Right atrium auricular region (tissue), 2 donors: ENCODE measurements around the gene MCM9. TPM values are rescaled to one million over a fixed set of nuclear protein-coding genes. Genes with fewer than 3 reads are reported as not detected.
A peak's percentile ranks its signal among the peaks of the same experiment; 100 is the strongest.

Experiments used
- DNase-seq: peaks from one replicate; pipeline ENCODE4 v3.0.0-alpha.2; 2019; ENCODE audit warnings: low spot score
- H3K27ac ChIP-seq, 2 donors: fragments of 200-600 bp; sonication (generic); 1 replicate in 1 of 2; 2 replicates in 1 of 2; pipeline ENCODE4 v1.5.1; 2016 to 2019
- H3K27me3 ChIP-seq, 2 donors: fragments of 200-600 bp; sonication (generic); one replicate each; pipeline versions ENCODE4 v1.5.1 to v1.6.0; 2017 to 2019
- H3K36me3 ChIP-seq: fragments of 200-600 bp; sonication (generic); one replicate; pipeline ENCODE4 v1.5.1; 2016
- H3K4me1 ChIP-seq, 2 donors: fragments of 200-600 bp; sonication (generic); one replicate each; pipeline versions ENCODE4 v1.5.1 to v1.6.0; 2017 to 2019
- H3K4me3 ChIP-seq, 2 donors: fragments of 200-600 bp; sonication (generic); 1 replicate in 1 of 2; 2 replicates in 1 of 2; pipeline ENCODE4 v1.5.1; 2017 to 2019; ENCODE audit warnings: mild to moderate bottlenecking in 1 of 2, moderate library complexity in 1 of 2
- H3K9me3 ChIP-seq, 2 donors: fragments of 200-600 bp; sonication (generic); one replicate each; pipeline ENCODE4 v1.5.1; 2019
- total RNA-seq, 2 donors: library from RNA; depleted of rRNA; stranded (reverse); fragments of >200 nt; gene quantifications; one replicate each; pipeline ENCODE4 v1.1.0, GENCODE V29; 2016
- TF ChIP-seq, protein P1 (sequence below), 2 donors: fragments of 200-600 bp; sonication (generic); IDR thresholded peaks; one replicate each; pipeline ENCODE4 v1.5.1; 2019; ENCODE audit warnings: antibody characterized with exemption in 2 of 2

The MCM9 gene
- total RNA-seq, 2 donors from 2014 or later, result 5.7 to 7.9 TPM

DNA sequence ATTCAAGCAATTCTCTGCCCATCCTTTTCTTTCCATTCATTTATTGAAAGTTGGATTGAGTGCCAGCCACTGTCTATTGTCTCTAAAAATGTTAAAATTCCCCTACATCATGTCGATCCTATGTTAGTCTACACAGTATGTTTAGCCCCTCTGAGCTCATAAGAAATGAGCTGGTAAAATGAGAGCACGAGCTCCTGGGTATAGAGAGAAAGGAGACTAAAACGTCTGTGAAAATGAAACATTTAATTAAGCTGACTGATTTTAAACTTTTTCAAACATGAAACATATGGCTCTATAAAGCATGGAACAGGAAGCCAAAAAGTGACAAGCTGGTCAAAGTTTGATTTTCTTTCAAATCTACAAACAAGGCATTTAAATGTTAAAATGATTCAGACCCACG, 145.0 kb downstream of the MCM9 start:
- no peak overlapping the region for H3K4me3 ChIP-seq
- no peaks in the 10 kb centered on the region for H3K27me3 ChIP-seq
- H3K9me3 ChIP-seq, result no peaks in the 10 kb centered on the region
- no peaks in the 10 kb centered on the region for H3K36me3 ChIP-seq
- H3K27ac ChIP-seq, result no peak overlapping the region
- no peak for DNase-seq
- TF ChIP-seq, protein P1, sequence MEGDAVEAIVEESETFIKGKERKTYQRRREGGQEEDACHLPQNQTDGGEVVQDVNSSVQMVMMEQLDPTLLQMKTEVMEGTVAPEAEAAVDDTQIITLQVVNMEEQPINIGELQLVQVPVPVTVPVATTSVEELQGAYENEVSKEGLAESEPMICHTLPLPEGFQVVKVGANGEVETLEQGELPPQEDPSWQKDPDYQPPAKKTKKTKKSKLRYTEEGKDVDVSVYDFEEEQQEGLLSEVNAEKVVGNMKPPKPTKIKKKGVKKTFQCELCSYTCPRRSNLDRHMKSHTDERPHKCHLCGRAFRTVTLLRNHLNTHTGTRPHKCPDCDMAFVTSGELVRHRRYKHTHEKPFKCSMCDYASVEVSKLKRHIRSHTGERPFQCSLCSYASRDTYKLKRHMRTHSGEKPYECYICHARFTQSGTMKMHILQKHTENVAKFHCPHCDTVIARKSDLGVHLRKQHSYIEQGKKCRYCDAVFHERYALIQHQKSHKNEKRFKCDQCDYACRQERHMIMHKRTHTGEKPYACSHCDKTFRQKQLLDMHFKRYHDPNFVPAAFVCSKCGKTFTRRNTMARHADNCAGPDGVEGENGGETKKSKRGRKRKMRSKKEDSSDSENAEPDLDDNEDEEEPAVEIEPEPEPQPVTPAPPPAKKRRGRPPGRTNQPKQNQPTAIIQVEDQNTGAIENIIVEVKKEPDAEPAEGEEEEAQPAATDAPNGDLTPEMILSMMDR (IDR thresholded peaks at IDR 0.05), result no peak
- peaks cover 0 to 16% of the 10 kb centered on the region in 2 donors for H3K4me1 ChIP-seq

- no peak overlapping the region for H3K4me3 ChIP-seq
- no peak overlapping the region for H3K27ac ChIP-seq
- H3K9me3 ChIP-seq, result no peaks in the 10 kb centered on the region
- TF ChIP-seq, protein P1 (IDR thresholded peaks at IDR 0.05), result no peak
- H3K27me3 ChIP-seq, result no peaks in the 10 kb centered on the region
- DNase-seq, result peak; percentile 32
- no peaks in the 10 kb centered on the region for H3K36me3 ChIP-seq
- H3K4me1 ChIP-seq, result peaks cover 0 to 22% of the 10 kb centered on the region in 2 donors
Measured at GRCh38 chr6:118789419-118789818, 145.5 kb downstream of the MCM9 start.

- Histone ChIP-seq H3K27ac (no peak overlapping the region), H3K4me3 (no peak overlapping the region), H3K4me1 (peaks cover 0 to 29% of the 10 kb centered on the region in 2 donors), H3K36me3 (no peaks in the 10 kb centered on the region), H3K9me3 (no peaks in the 10 kb centered on the region), H3K27me3 (no peaks in the 10 kb centered on the region)
- TF ChIP-seq, protein P1 (IDR thresholded peaks at IDR 0.05), result no peak
- peak; percentile 44 for DNase-seq
Measured at GRCh38 chr6:118788702-118789101, 146.3 kb downstream of the MCM9 start.

- Histone ChIP-seq H3K27ac (no peak overlapping the region), H3K9me3 (no peaks in the 10 kb centered on the region), H3K36me3 (no peaks in the 10 kb centered on the region), H3K4me1 (peaks cover 0 to 29% of the 10 kb centered on the region in 2 donors), H3K27me3 (no peaks in the 10 kb centered on the region), H3K4me3 (no peak overlapping the region)
- TF ChIP-seq, protein P1 (IDR thresholded peaks at IDR 0.05), result no peak
- DNase-seq, result peak; percentile 56
Measured at GRCh38 chr6:118787724-118788423, 147.1 kb downstream of the MCM9 start.

DNA sequence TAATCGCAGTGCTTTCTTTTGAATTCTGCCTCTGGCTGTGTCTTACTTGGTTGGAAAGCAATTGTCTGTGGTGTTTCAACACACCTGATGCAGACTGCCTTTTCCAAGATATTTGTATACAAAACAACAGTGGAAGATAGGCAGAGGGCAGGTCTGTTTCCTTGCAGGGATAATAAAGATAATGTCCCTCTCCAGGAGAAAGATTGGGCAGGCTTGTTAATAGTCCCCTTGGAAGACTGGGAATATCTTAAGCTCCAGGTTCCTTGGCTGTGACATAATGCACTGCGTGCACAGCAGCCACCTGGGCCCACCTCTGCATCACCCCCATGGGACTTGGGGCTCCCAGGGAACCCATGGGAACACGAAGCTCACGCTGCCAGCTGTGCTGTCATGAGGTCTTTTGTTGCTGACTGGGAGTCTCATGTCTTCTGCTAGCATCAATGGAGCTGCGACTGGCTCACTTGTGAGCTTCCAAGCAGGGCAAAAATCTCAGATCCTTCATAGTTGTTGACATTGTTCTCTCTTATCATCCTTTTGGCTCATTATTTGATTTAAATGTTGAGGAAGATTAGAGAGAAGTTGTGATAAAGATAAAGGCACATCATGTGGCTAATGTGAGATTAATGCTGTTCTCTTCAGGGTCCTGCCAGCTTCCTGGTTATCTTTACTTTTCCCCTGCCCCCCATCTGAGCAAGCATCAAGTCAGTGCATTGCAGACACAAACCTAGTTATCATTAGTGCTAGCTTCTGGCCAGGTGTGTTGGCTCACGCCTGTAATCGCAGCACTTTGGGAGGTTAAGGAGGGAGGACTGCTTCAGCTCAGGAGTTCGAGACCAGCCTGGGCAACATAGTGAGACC, 148.1 kb downstream of the MCM9 start:
- no peaks in the 10 kb centered on the region for H3K9me3 ChIP-seq
- no peak overlapping the region for H3K27ac ChIP-seq
- peaks cover 0 to 29% of the 10 kb centered on the region in 2 donors for H3K4me1 ChIP-seq
- H3K36me3 ChIP-seq, result no peaks in the 10 kb centered on the region
- TF ChIP-seq, protein P1 (IDR thresholded peaks at IDR 0.05), result no peak
- peak; percentile 13 for DNase-seq
- no peak overlapping the region for H3K4me3 ChIP-seq
- no peaks in the 10 kb centered on the region for H3K27me3 ChIP-seq
